Thymus (tissue), 11 donors: ENCODE data around the gene TBC1D1. TPM values are rescaled to one million over a fixed set of nuclear protein-coding genes. Genes with fewer than 3 reads are reported as not detected.

ENCODE experiments used
- DNase-seq, 9 donors: peaks; one replicate each; pipeline ENCODE4 v3.0.0-alpha.2; 2013; ENCODE audit warnings: low spot score in 9 of 9, low read depth in 6 of 9, missing footprints in 1 of 9
- H3K27ac ChIP-seq, 2 donors: one replicate each; pipeline ENCODE4 v1.5.1; 2013; ENCODE audit warnings: control low read depth in 1 of 2, low read depth in 1 of 2, low read length in 1 of 2, mild to moderate bottlenecking in 1 of 2, moderate library complexity in 1 of 2
- H3K27me3 ChIP-seq, 2 donors: one replicate each; pipeline ENCODE4 v1.5.1; 2013; ENCODE audit warnings: low read length in 1 of 2; ENCODE audit not compliant: control insufficient read depth in 2 of 2, insufficient read depth in 1 of 2
- H3K36me3 ChIP-seq, 2 donors: one replicate each; pipeline ENCODE4 v1.5.1; 2013; ENCODE audit warnings: low read length in 1 of 2, mild to moderate bottlenecking in 1 of 2, moderate library complexity in 1 of 2; ENCODE audit not compliant: control insufficient read depth in 2 of 2, insufficient read depth in 2 of 2
- H3K4me1 ChIP-seq, 2 donors: one replicate each; pipeline ENCODE4 v1.5.1; 2013; ENCODE audit warnings: low read length in 2 of 2; ENCODE audit not compliant: control insufficient read depth in 2 of 2, insufficient read depth in 2 of 2
- H3K4me3 ChIP-seq, 2 donors: one replicate each; pipeline ENCODE4 v1.5.1; 2013; ENCODE audit warnings: low read length in 2 of 2, control low read depth in 1 of 2, mild to moderate bottlenecking in 1 of 2
- H3K9me3 ChIP-seq, 2 donors: one replicate each; pipeline ENCODE4 v1.5.1; 2013; ENCODE audit warnings: low read length in 1 of 2, mild to moderate bottlenecking in 1 of 2; ENCODE audit not compliant: control insufficient read depth in 2 of 2, insufficient read depth in 1 of 2
- whole genome bisulfite sequencing: extraction: QIAGEN DNeasy Blood & Tissue Kit; methylation state at CpG from one replicate; pipeline ENCODE4 v1.1.7; 2013; 5-methylcytosine and 5-hydroxymethylcytosine counted together
- polyA plus RNA-seq: library from polyadenylated mRNA; stranded (reverse); fragments of 200-250 nt; gene quantifications from one replicate; pipeline ENCODE4 v1.2.3, GENCODE V29; 2013
- total RNA-seq: library from RNA; stranded (reverse); fragments of 120-200 nt; gene quantifications from one replicate; pipeline ENCODE4 v1.2.4, GENCODE V29; 2013
- donor health status: healthy.

The TBC1D1 gene
- total and polyA plus RNA-seq, 2 donors, result 49.9 to 65.7 TPM

DNA sequence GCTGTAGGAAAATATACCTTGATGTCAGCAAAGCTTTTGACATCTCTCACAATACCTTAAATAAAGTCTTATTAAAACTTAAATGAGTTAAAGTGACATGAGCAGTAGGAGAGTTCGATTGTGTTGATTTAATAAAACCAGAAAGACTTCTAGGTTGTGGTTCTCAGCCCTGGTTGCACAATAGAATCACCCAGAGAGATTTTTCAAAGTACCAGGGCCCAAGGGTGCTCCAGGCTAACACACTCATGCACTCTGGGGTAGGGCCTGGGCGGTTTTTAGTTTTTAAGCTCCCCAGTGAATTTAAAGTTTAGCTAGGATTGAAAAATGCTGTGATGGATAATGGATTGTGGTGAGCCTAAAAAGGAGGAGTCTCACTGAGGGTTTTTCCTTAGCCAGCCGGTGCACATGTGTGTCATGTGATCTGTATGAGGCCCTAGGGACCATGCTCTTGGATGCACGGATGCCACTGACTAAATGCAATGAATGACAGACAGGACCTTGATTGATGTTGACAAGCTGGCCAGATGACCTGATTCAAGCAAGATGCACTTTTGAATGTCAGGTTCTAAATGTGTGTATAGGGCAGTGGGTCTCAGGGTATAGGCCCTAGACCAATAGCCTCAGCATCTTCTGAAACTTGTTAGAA, 254.3 kb downstream of the TBC1D1 start:
- Histone ChIP-seq H3K27me3 (no peaks in the 10 kb centered on the region), H3K9me3 (no peaks in the 10 kb centered on the region), H3K36me3 (peaks cover 1 to 10% of the 10 kb centered on the region in 2 donors), H3K27ac (no peak overlapping the region), H3K4me3 (no peak overlapping the region), H3K4me1 (no peaks in the 10 kb centered on the region)
- no peak for DNase-seq
- 94% methylated on average over 4 of the region's 4 CpGs for WGBS

DNA sequence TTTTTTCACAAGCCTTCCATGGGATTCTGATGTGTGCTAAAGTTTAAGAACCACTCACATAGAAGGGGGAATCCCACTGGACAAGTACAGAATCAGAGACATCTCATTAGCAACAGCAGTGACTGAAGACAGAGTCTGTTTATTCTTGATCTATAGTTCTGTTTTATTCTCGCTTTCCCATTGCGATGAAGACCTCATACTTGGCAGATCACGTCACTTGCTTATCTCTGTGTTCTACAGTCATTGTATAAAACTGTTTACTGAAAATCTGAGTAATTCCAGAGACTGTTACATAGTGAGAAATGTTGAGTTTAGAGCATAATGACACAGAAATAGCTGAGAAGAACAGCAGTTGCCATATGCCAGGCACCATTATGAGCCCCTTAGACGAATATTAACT, 254.9 kb downstream of the TBC1D1 start:
- Histone ChIP-seq H3K36me3 (peaks cover 0 to 5% of the 10 kb centered on the region in 2 donors), H3K27ac (no peak overlapping the region), H3K4me3 (no peak overlapping the region), H3K9me3 (no peaks in the 10 kb centered on the region), H3K4me1 (no peaks in the 10 kb centered on the region), H3K27me3 (no peaks in the 10 kb centered on the region)
- DNase-seq, result no peak
- 84% methylated on average over 4 of the region's 4 CpGs for WGBS

DNA sequence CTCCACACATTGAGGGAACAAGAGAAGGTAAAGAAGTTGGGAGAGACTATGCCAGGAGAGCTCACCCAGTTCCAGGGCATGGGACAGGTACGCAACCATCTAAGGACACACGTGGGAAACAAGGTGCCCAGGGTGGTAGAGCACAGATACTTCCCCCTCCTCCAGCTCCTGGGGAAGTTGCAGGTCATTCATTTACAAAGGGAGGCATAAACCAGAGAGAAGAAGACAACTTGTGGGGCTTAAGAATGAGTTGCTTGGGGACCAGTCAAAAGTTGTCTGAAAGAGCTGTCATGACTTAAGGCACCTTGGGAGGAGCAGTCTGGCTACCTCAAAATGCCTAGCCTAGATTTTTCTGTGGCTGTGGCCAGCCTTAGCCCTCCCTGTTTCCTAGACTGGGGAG, 255.5 kb downstream of the TBC1D1 start:
- no peak overlapping the region for H3K27ac ChIP-seq
- 88% methylated on average over 2 of the region's 2 CpGs for WGBS
- H3K9me3 ChIP-seq, result no peaks in the 10 kb centered on the region
- no peak overlapping the region for H3K4me3 ChIP-seq
- H3K4me1 ChIP-seq, result no peaks in the 10 kb centered on the region
- DNase-seq, result no peak
- peaks cover 0 to 5% of the 10 kb centered on the region in 2 donors for H3K36me3 ChIP-seq
- H3K27me3 ChIP-seq, result no peaks in the 10 kb centered on the region

DNA sequence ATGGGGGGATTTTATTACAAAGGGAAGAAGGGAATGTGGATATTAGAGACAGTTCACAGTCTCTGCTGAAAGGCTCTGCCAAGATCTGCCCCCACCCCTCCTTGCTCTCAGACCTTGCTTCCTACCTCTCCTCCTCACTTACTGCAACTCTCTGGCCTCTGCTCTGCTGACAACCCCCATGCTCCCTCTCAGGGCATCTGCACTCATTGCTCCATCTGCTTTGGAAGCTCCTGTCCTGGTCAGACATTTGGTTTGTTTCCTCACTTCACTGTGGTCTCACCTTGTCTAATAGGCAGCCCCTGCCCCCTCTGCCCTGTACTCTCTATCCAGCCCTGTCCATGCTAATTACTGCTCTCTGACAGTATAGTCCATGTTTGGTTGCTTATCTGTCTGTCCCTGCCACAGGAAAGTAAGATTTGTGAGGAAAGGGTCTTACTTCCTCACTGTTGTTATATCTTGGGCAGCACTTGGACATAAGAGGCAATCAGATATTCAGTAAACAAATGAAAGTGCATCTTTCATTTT, 258.6 kb downstream of the TBC1D1 start:
- Histone ChIP-seq H3K4me1 (peaks cover under 1 to 12% of the 10 kb centered on the region in 2 donors), H3K36me3 (no peaks in the 10 kb centered on the region), H3K27ac (no peak overlapping the region), H3K4me3 (no peak overlapping the region), H3K27me3 (no peaks in the 10 kb centered on the region), H3K9me3 (peaks cover 0 to under 1% of the 10 kb centered on the region in 2 donors)
- DNase-seq, result no peak

DNA sequence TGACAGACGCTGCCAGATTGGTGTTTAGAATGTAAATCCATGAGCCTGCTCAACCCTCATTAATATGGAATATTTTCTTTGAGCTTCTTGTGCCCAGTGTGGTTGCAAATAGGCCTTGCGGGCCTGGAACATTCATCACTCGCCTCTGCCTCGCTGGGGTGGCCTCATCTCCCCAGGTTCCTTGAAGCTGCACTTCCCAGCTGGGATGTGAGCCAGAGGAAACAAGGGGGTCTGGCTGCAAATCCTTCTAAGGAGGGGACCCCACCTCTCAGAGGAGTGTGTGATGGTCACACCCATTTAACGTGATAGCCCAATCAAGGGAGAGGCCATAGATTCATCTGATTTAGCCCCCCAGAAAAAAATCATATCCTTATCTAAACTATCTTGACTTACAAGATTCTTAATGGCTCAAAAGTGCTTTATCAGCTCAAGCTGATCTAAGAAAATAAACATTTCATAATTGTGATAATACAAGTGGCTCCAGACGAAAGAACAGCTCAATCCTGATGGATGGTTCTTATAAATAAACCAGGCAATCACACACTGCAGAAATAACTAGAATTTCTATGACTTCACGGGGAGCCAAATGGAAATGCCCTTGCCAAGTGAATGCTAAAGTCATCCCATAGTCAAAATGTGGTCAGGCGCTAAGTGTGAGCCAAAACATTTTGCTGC, 259.2 kb downstream of the TBC1D1 start:
- Histone ChIP-seq H3K27ac (no peak overlapping the region), H3K4me3 (no peak overlapping the region), H3K36me3 (no peaks in the 10 kb centered on the region), H3K27me3 (no peaks in the 10 kb centered on the region), H3K9me3 (peaks cover 0 to 3% of the 10 kb centered on the region in 2 donors), H3K4me1 (peaks cover 3 to 18% of the 10 kb centered on the region in 2 donors)
- WGBS, result 96% methylated on average over 8 of the region's 8 CpGs
- DNase-seq, result no peak

DNA sequence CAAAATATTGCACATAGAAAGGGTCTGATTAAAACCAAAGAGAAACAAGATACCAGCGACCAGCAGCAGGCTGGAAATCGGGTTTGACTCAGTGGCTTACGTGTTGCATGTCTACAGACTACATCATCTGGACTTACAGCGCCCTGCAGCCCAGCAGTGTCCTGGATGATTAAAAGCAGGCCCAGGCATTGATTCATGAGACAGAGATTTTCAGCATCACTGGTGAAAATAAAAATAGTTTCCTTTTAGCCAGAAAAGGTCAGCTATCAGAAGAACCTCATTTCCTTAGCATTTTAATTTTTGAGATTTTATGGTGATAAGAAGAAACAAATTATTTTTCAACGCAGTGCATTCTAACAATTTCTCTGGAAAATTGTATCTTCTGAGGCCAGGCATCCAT, 259.9 kb downstream of the TBC1D1 start:
- no peak overlapping the region for H3K4me3 ChIP-seq
- no peaks in the 10 kb centered on the region for H3K27me3 ChIP-seq
- peaks cover 3 to 20% of the 10 kb centered on the region in 2 donors for H3K4me1 ChIP-seq
- peaks cover 0 to 3% of the 10 kb centered on the region in 2 donors for H3K9me3 ChIP-seq
- no peak for DNase-seq
- H3K27ac ChIP-seq, result no peak overlapping the region
- H3K36me3 ChIP-seq, result no peaks in the 10 kb centered on the region
- WGBS, result 86% methylated on average over 5 of the region's 5 CpGs

DNA sequence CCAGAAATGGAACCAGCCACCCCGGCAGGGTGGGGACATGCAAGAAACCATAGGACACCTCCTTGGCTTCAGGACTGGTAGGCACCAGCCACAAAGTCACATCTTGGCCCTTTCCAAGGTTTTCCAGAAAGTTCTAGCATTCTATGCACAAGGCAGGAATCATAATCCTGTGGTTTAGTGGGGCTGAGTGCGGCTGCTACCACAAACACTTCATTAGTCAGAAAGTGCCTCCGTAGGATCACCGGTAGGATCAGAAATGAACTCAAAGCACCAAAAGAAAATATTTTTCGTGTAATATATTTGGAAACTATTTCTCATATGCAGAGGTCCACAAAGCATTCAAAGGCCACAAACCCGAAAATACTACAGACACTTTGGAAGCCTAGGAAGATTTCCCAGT, 261.0 kb downstream of the TBC1D1 start:
- Histone ChIP-seq H3K36me3 (no peaks in the 10 kb centered on the region), H3K27ac (no peak overlapping the region), H3K9me3 (peaks cover 0 to 3% of the 10 kb centered on the region in 2 donors), H3K4me3 (no peak overlapping the region), H3K27me3 (no peaks in the 10 kb centered on the region), H3K4me1 (peaks cover 3 to 20% of the 10 kb centered on the region in 2 donors)
- no peak for DNase-seq
- WGBS, result 97% methylated on average over 6 of the region's 6 CpGs

DNA sequence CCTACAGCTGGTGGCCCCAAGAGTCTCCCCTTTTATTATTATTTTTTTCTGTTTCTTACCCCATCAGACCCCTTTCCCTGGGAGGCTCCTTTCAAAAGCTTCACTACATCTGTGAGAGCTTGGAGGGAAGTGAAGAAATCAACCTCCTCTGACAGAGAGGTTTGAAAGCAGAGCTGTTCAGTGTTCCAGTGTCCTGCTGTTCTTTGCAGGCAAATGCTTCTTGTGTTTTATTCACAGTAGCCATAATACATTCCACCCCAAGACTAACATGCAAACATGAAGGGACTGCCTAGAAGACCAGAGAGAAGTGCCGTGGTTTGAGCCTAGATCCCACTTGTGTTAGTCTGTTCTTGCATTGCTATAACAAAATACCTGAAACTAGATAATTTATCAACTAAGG, 261.4 kb downstream of the TBC1D1 start:
- H3K27me3 ChIP-seq, result no peaks in the 10 kb centered on the region
- H3K36me3 ChIP-seq, result no peaks in the 10 kb centered on the region
- DNase-seq, result no peak
- peaks cover 0 to 3% of the 10 kb centered on the region in 2 donors for H3K9me3 ChIP-seq
- WGBS, result 96% methylated on average over 1 of the region's 1 CpG
- H3K4me1 ChIP-seq, result peaks cover 3 to 20% of the 10 kb centered on the region in 2 donors
- H3K4me3 ChIP-seq, result no peak overlapping the region
- H3K27ac ChIP-seq, result no peak overlapping the region

DNA sequence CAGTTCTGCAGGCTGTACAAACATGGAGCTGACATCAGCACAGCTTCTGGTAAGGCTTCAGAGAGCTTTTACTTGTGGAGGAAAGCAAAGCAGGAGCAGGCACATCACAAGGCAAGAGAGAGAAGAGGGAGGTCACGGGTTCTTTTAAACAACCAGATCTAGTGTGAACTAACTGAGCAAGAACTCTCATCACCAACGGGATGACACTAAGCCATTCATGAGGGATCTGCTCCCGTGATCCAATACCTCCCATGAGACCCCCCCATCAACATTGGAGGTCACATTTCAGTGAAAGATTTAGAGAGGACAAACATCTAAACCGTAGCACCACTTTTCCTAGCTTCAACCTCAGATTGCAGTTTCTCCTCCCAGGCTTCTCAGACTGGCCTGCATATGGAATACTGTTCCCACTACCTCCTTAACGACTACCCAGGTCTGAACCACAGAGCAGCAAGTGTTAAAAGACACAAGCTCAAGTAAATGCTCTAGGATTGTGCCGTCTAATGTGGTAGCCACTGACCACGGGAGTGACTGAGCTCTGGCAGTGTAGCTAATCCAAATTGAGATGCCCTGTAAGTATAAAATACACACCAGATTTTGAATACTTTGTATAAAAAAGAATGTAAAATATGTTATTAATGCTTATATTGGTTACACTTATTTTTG, 262.0 kb downstream of the TBC1D1 start:
- 92% methylated on average over 7 of the region's 7 CpGs for WGBS
- H3K4me1 ChIP-seq, result peaks cover 3 to 20% of the 10 kb centered on the region in 2 donors
- no peak for DNase-seq

More for the DNA sequence above, 262.0 kb downstream of the TBC1D1 start:
- H3K27me3 ChIP-seq, result no peaks in the 10 kb centered on the region
- no peak overlapping the region for H3K27ac ChIP-seq
- H3K4me3 ChIP-seq, result no peak overlapping the region
- no peaks in the 10 kb centered on the region for H3K36me3 ChIP-seq
- peaks cover 0 to 3% of the 10 kb centered on the region in 2 donors for H3K9me3 ChIP-seq
